ENCODE data around the gene PRR22.
"Not testable (repeated sequence)": the region's sequence is repeated elsewhere in the genome, so short reads cannot be mapped to it uniquely, and the experiment has no call there.

Gene PRR22

GRCh38 chr19:5743630-5744029 lies 40.9 kb downstream of the PRR22 start:
- H3K4me2 ChIP-seq (ENCODE audit: low read length): no peak overlapping the region
- TF ChIP-seq CTCF (IDR thresholded peaks at IDR 0.05): no peak
- no peaks in the 10 kb centered on the region for H3K27me3 ChIP-seq (ENCODE audit: control insufficient read depth, insufficient read depth, low read length)
- no peak overlapping the region for H2AFZ ChIP-seq
- no peaks in the 10 kb centered on the region for H3K9me3 ChIP-seq (ENCODE audit: control insufficient read depth, low read length)
- H3K4me1 ChIP-seq: no peaks in the 10 kb centered on the region
- no peaks in the 10 kb centered on the region for H3K36me3 ChIP-seq (ENCODE audit: control insufficient read depth, insufficient read depth, low read length)
- no peak overlapping the region for H3K27ac ChIP-seq
- no peak overlapping the region for H3K4me3 ChIP-seq (ENCODE audit: low read depth, low read length)
- no peak overlapping the region for H3K9ac ChIP-seq
- H3K79me2 ChIP-seq: no peaks in the 10 kb centered on the region

GRCh38 chr19:5742051-5742450 lies 42.5 kb downstream of the PRR22 start:
- no peak for TF ChIP-seq CTCF (IDR thresholded peaks at IDR 0.05)
- no peak overlapping the region for H2AFZ ChIP-seq
- no peak overlapping the region for H3K4me3 ChIP-seq (ENCODE audit: low read depth, low read length)
- no peaks in the 10 kb centered on the region for H3K27me3 ChIP-seq (ENCODE audit: control insufficient read depth, insufficient read depth, low read length)
- no peaks in the 10 kb centered on the region for H3K4me1 ChIP-seq
- no peak overlapping the region for H3K27ac ChIP-seq
- H3K79me2 ChIP-seq: no peaks in the 10 kb centered on the region
- no peaks in the 10 kb centered on the region for H3K36me3 ChIP-seq (ENCODE audit: control insufficient read depth, insufficient read depth, low read length)
- no peak overlapping the region for H3K4me2 ChIP-seq (ENCODE audit: low read length)
- no peak overlapping the region for H3K9ac ChIP-seq
- H3K9me3 ChIP-seq (ENCODE audit: control insufficient read depth, low read length): no peaks in the 10 kb centered on the region

GRCh38 chr19:5738423-5738822 lies 46.1 kb downstream of the PRR22 start:
- Histone ChIP-seq H3K27me3 (ENCODE audit: control insufficient read depth, insufficient read depth, low read length) (no peaks in the 10 kb centered on the region), H3K4me2 (ENCODE audit: low read length) (no peak overlapping the region), H2AFZ (no peak overlapping the region), H3K36me3 (ENCODE audit: control insufficient read depth, insufficient read depth, low read length) (no peaks in the 10 kb centered on the region), H3K4me1 (no peaks in the 10 kb centered on the region), H3K79me2 (no peaks in the 10 kb centered on the region), H3K9me3 (ENCODE audit: control insufficient read depth, low read length) (no peaks in the 10 kb centered on the region), H3K27ac (no peak overlapping the region), H3K4me3 (ENCODE audit: low read depth, low read length) (no peak overlapping the region), H3K9ac (no peak overlapping the region)
- TF ChIP-seq CTCF (IDR thresholded peaks at IDR 0.05): no peak

GRCh38 chr19:5733172-5733571 lies 51.4 kb downstream of the PRR22 start:
- H3K27ac ChIP-seq; H3K4me1 ChIP-seq; H3K9ac ChIP-seq; H3K9me3 ChIP-seq (ENCODE audit: control insufficient read depth, low read length); H3K4me3 ChIP-seq (ENCODE audit: low read depth, low read length); H3K79me2 ChIP-seq; H2AFZ ChIP-seq; H3K4me2 ChIP-seq (ENCODE audit: low read length); H3K27me3 ChIP-seq (ENCODE audit: control insufficient read depth, insufficient read depth, low read length); H3K36me3 ChIP-seq (ENCODE audit: control insufficient read depth, insufficient read depth, low read length): not testable (repeated sequence)

Measured in parathyroid adenoma (tissue), 2 donors.